ENCODE measurements around the gene LRRC8D. TPM values are rescaled to one million over a fixed set of nuclear protein-coding genes. Genes with fewer than 3 reads are reported as not detected.

LRRC8D gene
- total RNA-seq, 1 experiment from 2014 or later: 39.4 TPM

DNA sequence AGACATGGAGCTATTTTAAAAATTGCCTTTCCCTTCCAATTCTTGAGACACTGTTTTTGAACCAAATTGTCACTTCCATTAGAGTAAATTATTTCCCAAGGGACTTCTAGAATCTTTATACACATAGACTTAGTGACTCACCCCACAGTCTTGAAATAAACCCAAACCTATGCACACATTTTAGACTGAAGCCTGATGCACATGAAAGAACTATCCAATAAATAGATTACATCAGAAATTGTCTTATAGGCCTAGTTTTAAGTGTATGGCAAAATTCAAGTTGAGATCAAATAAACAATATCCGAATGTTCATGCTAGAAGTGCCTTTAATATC is 141.9 kb downstream of the LRRC8D start:
- H3K27me3 Mint-ChIP-seq (ENCODE audit: insufficient read depth, unreplicated experiment): no peaks in the 10 kb centered on the region

DNA sequence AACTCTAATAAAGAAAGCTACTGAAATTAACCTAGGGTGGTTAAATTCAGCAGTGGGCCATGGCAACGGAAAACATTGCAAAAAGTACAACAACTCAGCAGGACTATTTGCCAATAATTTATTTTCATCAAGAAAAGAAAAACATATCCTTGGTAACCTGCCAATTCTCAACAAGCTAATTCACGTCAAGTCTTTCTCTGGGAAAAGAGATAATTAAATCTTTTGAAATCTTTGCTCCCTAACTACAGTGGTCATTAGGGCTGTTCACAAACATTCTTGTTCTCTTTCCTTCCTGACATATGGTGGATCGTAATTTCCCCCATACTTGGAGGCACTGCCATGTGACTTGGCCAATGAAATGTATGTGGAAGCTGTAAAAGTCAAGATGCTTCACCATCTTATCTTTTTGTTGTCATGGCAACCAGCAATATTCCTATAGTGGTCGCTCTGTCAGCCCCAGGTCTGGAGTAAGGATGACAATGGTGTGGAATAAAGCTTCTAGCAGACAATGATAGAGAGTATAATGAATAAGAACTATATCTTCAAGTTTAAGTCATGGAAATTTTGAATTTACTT is 144.4 kb downstream of the LRRC8D start:
- Mint-ChIP-seq H3K9me3 (ENCODE audit: unreplicated experiment) (no peaks in the 10 kb centered on the region), H3K36me3 (ENCODE audit: insufficient read depth, unreplicated experiment) (no peaks in the 10 kb centered on the region), H3K27ac (ENCODE audit: unreplicated experiment) (no peak overlapping the region), H3K4me3 (ENCODE audit: unreplicated experiment) (no peak overlapping the region), H3K27me3 (ENCODE audit: insufficient read depth, unreplicated experiment) (no peaks in the 10 kb centered on the region), H3K4me1 (ENCODE audit: low read depth, unreplicated experiment) (no peaks in the 10 kb centered on the region)
- no TSS peak for BruUV-seq (replicated peaks)
- POLR2A ChIA-PET: no interaction called here
- no peaks in the 10 kb centered on the region for H3K9me3 ChIP-seq
- H3K36me3 ChIP-seq (ENCODE audit: control insufficient read depth, insufficient read depth, low read length): no peaks in the 10 kb centered on the region
- intact Hi-C loops (cut with micrococcal nuclease; ENCODE audit: unreplicated experiment): no loop called here
- CTCF ChIA-PET: no interaction called here
- DNase-seq: no peak
- no peaks in the 10 kb centered on the region for H3K27me3 ChIP-seq (replicated peaks; ENCODE audit: control insufficient read depth, insufficient read depth, low read length)
- H3K4me1 ChIP-seq: no peaks in the 10 kb centered on the region
- TF ChIP-seq, protein P1, sequence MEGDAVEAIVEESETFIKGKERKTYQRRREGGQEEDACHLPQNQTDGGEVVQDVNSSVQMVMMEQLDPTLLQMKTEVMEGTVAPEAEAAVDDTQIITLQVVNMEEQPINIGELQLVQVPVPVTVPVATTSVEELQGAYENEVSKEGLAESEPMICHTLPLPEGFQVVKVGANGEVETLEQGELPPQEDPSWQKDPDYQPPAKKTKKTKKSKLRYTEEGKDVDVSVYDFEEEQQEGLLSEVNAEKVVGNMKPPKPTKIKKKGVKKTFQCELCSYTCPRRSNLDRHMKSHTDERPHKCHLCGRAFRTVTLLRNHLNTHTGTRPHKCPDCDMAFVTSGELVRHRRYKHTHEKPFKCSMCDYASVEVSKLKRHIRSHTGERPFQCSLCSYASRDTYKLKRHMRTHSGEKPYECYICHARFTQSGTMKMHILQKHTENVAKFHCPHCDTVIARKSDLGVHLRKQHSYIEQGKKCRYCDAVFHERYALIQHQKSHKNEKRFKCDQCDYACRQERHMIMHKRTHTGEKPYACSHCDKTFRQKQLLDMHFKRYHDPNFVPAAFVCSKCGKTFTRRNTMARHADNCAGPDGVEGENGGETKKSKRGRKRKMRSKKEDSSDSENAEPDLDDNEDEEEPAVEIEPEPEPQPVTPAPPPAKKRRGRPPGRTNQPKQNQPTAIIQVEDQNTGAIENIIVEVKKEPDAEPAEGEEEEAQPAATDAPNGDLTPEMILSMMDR (IDR thresholded peaks at IDR 0.05; ENCODE audit: insufficient read depth in 1 of 2, low read depth in 1 of 2, low read length in 1 of 2, severe bottlenecking in 1 of 2, unreplicated experiment in 1 of 2): no peak
- no peak overlapping the region for H3K4me3 ChIP-seq (ENCODE audit: low read depth, low read length)

More for the DNA sequence above, 141.9 kb downstream of the LRRC8D start:
- no peaks in the 10 kb centered on the region for H3K4me1 ChIP-seq
- Mint-ChIP-seq H3K36me3 (ENCODE audit: insufficient read depth, unreplicated experiment) (no peaks in the 10 kb centered on the region), H3K9me3 (ENCODE audit: unreplicated experiment) (no peaks in the 10 kb centered on the region), H3K4me3 (ENCODE audit: unreplicated experiment) (no peak overlapping the region), H3K27ac (ENCODE audit: unreplicated experiment) (no peak overlapping the region), H3K4me1 (ENCODE audit: low read depth, unreplicated experiment) (no peaks in the 10 kb centered on the region)
- POLR2A ChIA-PET: no interaction called here
- CTCF ChIA-PET: no interaction called here
- no TSS peak for BruUV-seq (replicated peaks)
- intact Hi-C loops (cut with micrococcal nuclease; ENCODE audit: unreplicated experiment): no loop called here
- no peaks in the 10 kb centered on the region for H3K27me3 ChIP-seq (replicated peaks; ENCODE audit: control insufficient read depth, insufficient read depth, low read length)
- no peak for DNase-seq
- no peak overlapping the region for H3K4me3 ChIP-seq (ENCODE audit: low read depth, low read length)
- no peaks in the 10 kb centered on the region for H3K36me3 ChIP-seq (ENCODE audit: control insufficient read depth, insufficient read depth, low read length)
- TF ChIP-seq, protein P1 (IDR thresholded peaks at IDR 0.05; ENCODE audit: insufficient read depth in 1 of 2, low read depth in 1 of 2, low read length in 1 of 2, severe bottlenecking in 1 of 2, unreplicated experiment in 1 of 2): no peak
- no peaks in the 10 kb centered on the region for H3K9me3 ChIP-seq

DNA sequence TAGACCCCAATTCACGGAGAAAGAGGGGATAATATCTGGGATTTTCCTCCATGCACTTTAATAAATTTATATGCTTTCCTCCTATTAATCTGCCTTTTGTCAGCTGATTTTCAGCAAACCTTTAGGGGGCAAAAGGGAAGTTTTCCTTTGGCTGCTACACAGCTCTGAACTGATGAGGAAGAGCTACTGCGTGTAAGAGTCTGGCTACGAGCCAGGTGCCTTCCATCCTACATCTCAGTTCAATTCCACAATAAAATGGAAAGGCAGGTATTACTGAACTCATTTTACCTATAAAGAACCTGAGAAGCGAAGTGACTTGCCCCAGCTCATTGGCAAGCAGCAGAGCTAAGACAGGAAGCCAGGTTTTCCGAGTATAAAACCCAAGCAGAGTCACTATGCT is 145.8 kb downstream of the LRRC8D start:
- no TSS peak for BruUV-seq (replicated peaks)
- Mint-ChIP-seq H3K36me3 (ENCODE audit: insufficient read depth, unreplicated experiment) (no peaks in the 10 kb centered on the region), H3K4me1 (ENCODE audit: low read depth, unreplicated experiment) (no peaks in the 10 kb centered on the region), H3K27me3 (ENCODE audit: insufficient read depth, unreplicated experiment) (no peaks in the 10 kb centered on the region), H3K27ac (ENCODE audit: unreplicated experiment) (no peak overlapping the region), H3K9me3 (ENCODE audit: unreplicated experiment) (no peaks in the 10 kb centered on the region), H3K4me3 (ENCODE audit: unreplicated experiment) (no peak overlapping the region)
- Histone ChIP-seq H3K36me3 (ENCODE audit: control insufficient read depth, insufficient read depth, low read length) (no peaks in the 10 kb centered on the region), H3K4me3 (ENCODE audit: low read depth, low read length) (no peak overlapping the region), H3K9me3 (no peaks in the 10 kb centered on the region), H3K27me3 (replicated peaks; ENCODE audit: control insufficient read depth, insufficient read depth, low read length) (no peaks in the 10 kb centered on the region), H3K4me1 (no peaks in the 10 kb centered on the region)
- intact Hi-C loops (cut with micrococcal nuclease; ENCODE audit: unreplicated experiment): no loop called here
- TF ChIP-seq, protein P1 (IDR thresholded peaks at IDR 0.05; ENCODE audit: insufficient read depth in 1 of 2, low read depth in 1 of 2, low read length in 1 of 2, severe bottlenecking in 1 of 2, unreplicated experiment in 1 of 2): no peak
- no peak for DNase-seq
- ChIA-PET POLR2A (no interaction called here), CTCF (no interaction called here)
